Measurements from ENCODE around the gene SYT8.

SYT8 gene

GRCh38 chr11:1857064-1857463 lies 22.3 kb downstream of the SYT8 start:
- in situ Hi-C loops (cut with MboI; ENCODE audit: low sequenced_read_pairs) = no loop called here

- in situ Hi-C loops (cut with MboI; ENCODE audit: low sequenced_read_pairs) = no loop called here
Observed at GRCh38 chr11:1858154-1858553, 23.4 kb downstream of the SYT8 start.

- in situ Hi-C loops (cut with MboI; ENCODE audit: low sequenced_read_pairs) = no loop called here
Observed at GRCh38 chr11:1858576-1858975, 23.8 kb downstream of the SYT8 start.

GRCh38 chr11:1859004-1859403 lies 24.2 kb downstream of the SYT8 start:
- in situ Hi-C loops (cut with MboI; ENCODE audit: low sequenced_read_pairs) = no loop called here

GRCh38 chr11:1860108-1860507 lies 25.3 kb downstream of the SYT8 start:
- in situ Hi-C loops (cut with MboI; ENCODE audit: low sequenced_read_pairs) = no loop called here

GRCh38 chr11:1861435-1862411 lies 26.9 kb downstream of the SYT8 start:
- in situ Hi-C loops (cut with MboI; ENCODE audit: low sequenced_read_pairs) = no loop called here

- in situ Hi-C loops (cut with MboI; ENCODE audit: low sequenced_read_pairs) = no loop called here
Observed at GRCh38 chr11:1862588-1863351, 28.0 kb downstream of the SYT8 start.

- in situ Hi-C loops (cut with MboI; ENCODE audit: low sequenced_read_pairs) = no loop called here
Observed at GRCh38 chr11:1863352-1864216, 28.8 kb downstream of the SYT8 start.

- in situ Hi-C loops (cut with MboI; ENCODE audit: low sequenced_read_pairs) = no loop called here
Observed at GRCh38 chr11:1864231-1864630, 29.4 kb downstream of the SYT8 start.

GRCh38 chr11:1864831-1865665 lies 30.3 kb downstream of the SYT8 start:
- in situ Hi-C loops (cut with MboI; ENCODE audit: low sequenced_read_pairs) = no loop called here

GRCh38 chr11:1866226-1866625 lies 31.4 kb downstream of the SYT8 start:
- in situ Hi-C loops (cut with MboI; ENCODE audit: low sequenced_read_pairs) = no loop called here

- in situ Hi-C loops (cut with MboI; ENCODE audit: low sequenced_read_pairs) = no loop called here
Observed at GRCh38 chr11:1866776-1867175, 32.0 kb downstream of the SYT8 start.

- in situ Hi-C loops (cut with MboI; ENCODE audit: low sequenced_read_pairs) = no loop called here
Observed at GRCh38 chr11:1867381-1867780, 32.6 kb downstream of the SYT8 start.

GRCh38 chr11:1868056-1868635 lies 33.4 kb downstream of the SYT8 start:
- in situ Hi-C loops (cut with MboI; ENCODE audit: low sequenced_read_pairs) = no loop called here

- in situ Hi-C loops (cut with MboI; ENCODE audit: low sequenced_read_pairs) = no loop called here
Observed at GRCh38 chr11:1868636-1869291, 34.0 kb downstream of the SYT8 start.

- in situ Hi-C loops (cut with MboI; ENCODE audit: low sequenced_read_pairs) = no loop called here
Observed at GRCh38 chr11:1869427-1870325, 34.9 kb downstream of the SYT8 start.

- in situ Hi-C loops (cut with MboI; ENCODE audit: low sequenced_read_pairs) = no loop called here
Observed at GRCh38 chr11:1870326-1870696, 35.5 kb downstream of the SYT8 start.

Data from HL-60/S4 treated with retinoic acid at 250 ng/mL for 4 days and 3 days (cell line).